Activated naive CD8-positive, alpha-beta T cell treated with anti-CD3 and anti-CD28 coated beads, Interleukin-2, amount 10 ng/mL, durations not matched to agents 7 days and 5 days (primary cell): ENCODE data around the gene PDXP. TPM values are rescaled to one million over a fixed set of nuclear protein-coding genes. Genes with fewer than 3 reads are reported as not detected.

Experiments used
- ATAC-seq: fragments of 150-1000 bp; cut with Tn5 transposase; one replicate; pipeline ENCODE4 v1.10.0; 2021; ENCODE audit warnings: low read depth, moderate library complexity
- POLR2A ChIA-PET: fragments of 350-600 bp; sonication (Branson Sonifier 250); formaldehyde crosslinking; loops from one replicate; lab custom pipeline; 2021; ENCODE audit warnings: antibody characterized with exemption; lab: Charles Lee
- DNase-seq: peaks from one replicate; pipeline ENCODE4 v3.0.0; 2021
- H3K27ac Mint-ChIP-seq: one replicate; pipeline ENCODE4 v1.8.0; 2022; ENCODE audit warnings: mild to moderate bottlenecking, mixed read lengths
- H3K27me3 Mint-ChIP-seq: one replicate; pipeline ENCODE4 v1.8.0; 2022; ENCODE audit warnings: mild to moderate bottlenecking, moderate library complexity, mixed read lengths
- H3K36me3 Mint-ChIP-seq: one replicate; pipeline ENCODE4 v1.8.0; 2021; ENCODE audit warnings: mild to moderate bottlenecking, mixed read lengths
- H3K4me1 Mint-ChIP-seq: one replicate; pipeline ENCODE4 v1.8.0; 2021; ENCODE audit warnings: mixed read lengths
- H3K4me3 Mint-ChIP-seq: one replicate; pipeline ENCODE4 v1.8.0; 2022; ENCODE audit warnings: mild to moderate bottlenecking, moderate library complexity, mixed read lengths
- H3K9me3 Mint-ChIP-seq: one replicate; pipeline ENCODE4 v1.8.0; 2021; ENCODE audit warnings: mixed read lengths
- total RNA-seq, 2 experiments: library from RNA; stranded (reverse); gene quantifications; one replicate each; pipeline ENCODE4 v1.2.3, GENCODE V29; 2021

Gene PDXP
- total RNA-seq, 2 experiments from 2014 or later, result 16.4 to 16.6 TPM

GRCh38 chr22:37621352-37621860 is 37.1 kb upstream of the PDXP start:
- no peak overlapping the region for H3K4me3 Mint-ChIP-seq
- no peak overlapping the region for H3K27ac Mint-ChIP-seq
- POLR2A ChIA-PET, result interaction anchor here (0.6 to 1.8 kb wide), 4 partner anchors 12 to 56 kb away, joined by 3 to 5 read pairs (median 4); partner anchors contain the start of gene LGALS1
- no peak for DNase-seq
- H3K36me3 Mint-ChIP-seq, result peaks cover 11% of the 10 kb centered on the region
- no peak for ATAC-seq
- peaks cover 11% of the 10 kb centered on the region for H3K4me1 Mint-ChIP-seq
- H3K27me3 Mint-ChIP-seq, result no peaks in the 10 kb centered on the region
- no peaks in the 10 kb centered on the region for H3K9me3 Mint-ChIP-seq

GRCh38 chr22:37623075-37624016 is 35.2 kb upstream of the PDXP start:
- no peak overlapping the region for H3K4me3 Mint-ChIP-seq
- H3K27me3 Mint-ChIP-seq, result no peaks in the 10 kb centered on the region
- POLR2A ChIA-PET, result interaction anchor here (1.0 to 1.9 kb wide), 3 partner anchors 15 to 58 kb away, joined by 3 to 10 read pairs (median 3); no protein-coding TSS in a partner anchor
- H3K4me1 Mint-ChIP-seq, result peaks cover 26% of the 10 kb centered on the region
- DNase-seq, result peak; percentile 82
- no peaks in the 10 kb centered on the region for H3K9me3 Mint-ChIP-seq
- ATAC-seq, result peak; percentile 59
- peak overlapping the region; percentile 94 for H3K27ac Mint-ChIP-seq
- H3K36me3 Mint-ChIP-seq, result peaks cover 11% of the 10 kb centered on the region

- POLR2A ChIA-PET, result interaction anchor here (1.2 to 1.9 kb wide), 2 partner anchors 14 to 19 kb away, joined by 3 to 10 read pairs; no protein-coding TSS in a partner anchor
- Mint-ChIP-seq H3K9me3 (no peaks in the 10 kb centered on the region), H3K27ac (peak overlapping the region; percentile 94), H3K4me1 (peaks cover 30% of the 10 kb centered on the region), H3K27me3 (no peaks in the 10 kb centered on the region), H3K36me3 (peaks cover 6% of the 10 kb centered on the region), H3K4me3 (no peak overlapping the region)
- DNase-seq (no peak), ATAC-seq (no peak)
Measured at GRCh38 chr22:37624017-37624365, 34.5 kb upstream of the PDXP start.

GRCh38 chr22:37624876-37625275 is 33.6 kb upstream of the PDXP start:
- POLR2A ChIA-PET, result interaction anchor here (1.2 to 4.6 kb wide), 7 partner anchors 9 to 56 kb away, joined by 3 to 31 read pairs (median 7); partner anchors contain the start of genes GGA1 and SH3BP1
- H3K27ac Mint-ChIP-seq, result peak overlapping the region; percentile 73
- no peak overlapping the region for H3K4me3 Mint-ChIP-seq
- ATAC-seq (no peak), DNase-seq (no peak)
- H3K27me3 Mint-ChIP-seq, result no peaks in the 10 kb centered on the region
- H3K4me1 Mint-ChIP-seq, result peaks cover 35% of the 10 kb centered on the region
- no peaks in the 10 kb centered on the region for H3K9me3 Mint-ChIP-seq
- H3K36me3 Mint-ChIP-seq, result peaks cover 6% of the 10 kb centered on the region

GRCh38 chr22:37625737-37626136 is 32.8 kb upstream of the PDXP start:
- POLR2A ChIA-PET, result interaction anchor here (1.2 to 4.6 kb wide), 8 partner anchors 11 to 55 kb away, joined by 3 to 31 read pairs (median 8); partner anchors contain the start of genes GGA1, LGALS1 and SH3BP1
- H3K4me1 Mint-ChIP-seq, result peaks cover 35% of the 10 kb centered on the region

GRCh38 chr22:37626144-37626543 is 32.4 kb upstream of the PDXP start:
- Mint-ChIP-seq H3K9me3 (no peaks in the 10 kb centered on the region), H3K4me3 (peak overlapping the region; percentile 58), H3K27me3 (no peaks in the 10 kb centered on the region), H3K4me1 (peaks cover 35% of the 10 kb centered on the region), H3K27ac (peak overlapping the region; percentile 89), H3K36me3 (peaks cover 6% of the 10 kb centered on the region)
- POLR2A ChIA-PET, result interaction anchor here (1.3 to 4.6 kb wide), 7 partner anchors 10 to 55 kb away, joined by 3 to 31 read pairs (median 10); partner anchors contain the start of genes GGA1, LGALS1 and SH3BP1
- no peak for ATAC-seq
- no peak for DNase-seq

More at GRCh38 chr22:37625737-37626136, 32.8 kb upstream of the PDXP start:
- no peaks in the 10 kb centered on the region for H3K9me3 Mint-ChIP-seq
- peak overlapping the region; percentile 89 for H3K27ac Mint-ChIP-seq
- no peaks in the 10 kb centered on the region for H3K27me3 Mint-ChIP-seq
- no peak for ATAC-seq
- DNase-seq, result no peak
- H3K36me3 Mint-ChIP-seq, result peaks cover 6% of the 10 kb centered on the region
- H3K4me3 Mint-ChIP-seq, result no peak overlapping the region

GRCh38 chr22:37626556-37627075 is 31.9 kb upstream of the PDXP start:
- Mint-ChIP-seq H3K4me1 (peaks cover 38% of the 10 kb centered on the region), H3K27me3 (no peaks in the 10 kb centered on the region), H3K4me3 (peak overlapping the region; percentile 58), H3K27ac (peak overlapping the region; percentile 89), H3K9me3 (no peaks in the 10 kb centered on the region), H3K36me3 (peaks cover 6% of the 10 kb centered on the region)
- POLR2A ChIA-PET, result interaction anchor here (0.9 to 4.6 kb wide), 11 partner anchors 10 to 51 kb away, joined by 3 to 31 read pairs (median 10); partner anchors contain the start of genes GGA1, LGALS1, PDXP and SH3BP1
- no peak for ATAC-seq
- DNase-seq, result no peak

- H3K9me3 Mint-ChIP-seq, result no peaks in the 10 kb centered on the region
- DNase-seq, result no peak
- peaks cover 6% of the 10 kb centered on the region for H3K36me3 Mint-ChIP-seq
- H3K27me3 Mint-ChIP-seq, result no peaks in the 10 kb centered on the region
- H3K4me1 Mint-ChIP-seq, result peaks cover 42% of the 10 kb centered on the region
- peak overlapping the region; percentile 58 for H3K4me3 Mint-ChIP-seq
- peak overlapping the region; percentile 89 for H3K27ac Mint-ChIP-seq
- POLR2A ChIA-PET, result interaction anchor here (0.9 to 4.6 kb wide), 11 partner anchors 9 to 60 kb away, joined by 3 to 31 read pairs (median 10); partner anchors contain the start of genes GGA1, LGALS1, NOL12 and PDXP
- ATAC-seq, result peak; percentile 15
Measured at GRCh38 chr22:37627121-37627520, 31.4 kb upstream of the PDXP start.

- ATAC-seq, result peak; percentile 65
- DNase-seq, result peak; percentile 68
- Mint-ChIP-seq H3K4me1 (peaks cover 44% of the 10 kb centered on the region), H3K4me3 (peak overlapping the region; percentile 58), H3K36me3 (peaks cover 6% of the 10 kb centered on the region), H3K27me3 (no peaks in the 10 kb centered on the region), H3K9me3 (no peaks in the 10 kb centered on the region), H3K27ac (peak overlapping the region; percentile 89)
- POLR2A ChIA-PET, result interaction anchor here (0.9 to 4.6 kb wide), 11 partner anchors 9 to 59 kb away, joined by 3 to 31 read pairs (median 10); partner anchors contain the start of genes GGA1, LGALS1, NOL12 and PDXP
Measured at GRCh38 chr22:37627545-37627944, 31.0 kb upstream of the PDXP start.

- ATAC-seq, result no peak
- Mint-ChIP-seq H3K9me3 (no peaks in the 10 kb centered on the region), H3K27ac (peak overlapping the region; percentile 89), H3K4me3 (no peak overlapping the region), H3K27me3 (no peaks in the 10 kb centered on the region), H3K36me3 (peaks cover 7% of the 10 kb centered on the region), H3K4me1 (peaks cover 52% of the 10 kb centered on the region)
- DNase-seq, result no peak
- POLR2A ChIA-PET, result interaction anchor here (1.1 to 4.6 kb wide), 3 partner anchors 10 to 29 kb away, joined by 4 to 31 read pairs (median 16); partner anchors contain the start of genes PDXP and SH3BP1
Measured at GRCh38 chr22:37628830-37629229, 29.7 kb upstream of the PDXP start.

- DNase-seq, result no peak
- no peaks in the 10 kb centered on the region for H3K27me3 Mint-ChIP-seq
- no peak overlapping the region for H3K4me3 Mint-ChIP-seq
- H3K4me1 Mint-ChIP-seq, result peaks cover 60% of the 10 kb centered on the region
- H3K36me3 Mint-ChIP-seq, result peaks cover 7% of the 10 kb centered on the region
- POLR2A ChIA-PET, result interaction anchor here (1.1 to 3.1 kb wide), 4 partner anchors 10 to 45 kb away, joined by 4 to 16 read pairs (median 6); partner anchors contain the start of genes LGALS1 and PDXP
- H3K9me3 Mint-ChIP-seq, result no peaks in the 10 kb centered on the region
- no peak for ATAC-seq
- H3K27ac Mint-ChIP-seq, result no peak overlapping the region
Measured at GRCh38 chr22:37629928-37630327, 28.6 kb upstream of the PDXP start.

- peaks cover 59% of the 10 kb centered on the region for H3K4me1 Mint-ChIP-seq
- peak overlapping the region; percentile 99 for H3K27ac Mint-ChIP-seq
- H3K27me3 Mint-ChIP-seq, result no peaks in the 10 kb centered on the region
- POLR2A ChIA-PET, result interaction anchor here (0.9 to 3.4 kb wide), 6 partner anchors 9 to 50 kb away, joined by 3 to 51 read pairs (median 4); partner anchors contain the start of genes GGA1 and LGALS1
- DNase-seq (no peak), ATAC-seq (no peak)
- H3K4me3 Mint-ChIP-seq, result no peak overlapping the region
- no peaks in the 10 kb centered on the region for H3K9me3 Mint-ChIP-seq
- H3K36me3 Mint-ChIP-seq, result peaks cover 5% of the 10 kb centered on the region
Measured at GRCh38 chr22:37630839-37631435, 27.6 kb upstream of the PDXP start.
